Panc1 (cell line): ENCODE data around the gene NEK8.

ENCODE experiments used
- CTCF ChIP-seq: fragments of 450-650 bp; IDR thresholded peaks from 2 replicates; pipeline ENCODE4 v1.5.1; 2017; ENCODE audit warnings: mild to moderate bottlenecking
- POLR2AphosphoS5 ChIP-seq: IDR thresholded peaks from 2 replicates; pipeline ENCODE4 v1.6.1; 2012; ENCODE audit warnings: mild to moderate bottlenecking, low read depth, low read length, moderate library complexity
- TCF7L2 ChIP-seq: IDR thresholded peaks from 2 replicates; pipeline ENCODE4 v1.6.1; 2011; ENCODE audit warnings: mild to moderate bottlenecking, low read depth, low read length, inconsistent platforms

- TF ChIP-seq CTCF (no peak), TCF7L2 (no peak), POLR2AphosphoS5 (no peak)
These were observed 34.7 kb downstream of the NEK8 start for GRCh38 chr17:28763137-28763799.
